Thyroid gland (tissue), 4 donors: ENCODE data around the gene ITPKB.

Source experiments
- CTCF ChIP-seq, 6 experiments: fragments of 200-600 bp in 3 of 6; fragments of 450-650 bp in 3 of 6; sonication (generic) in 3 of 6; IDR thresholded peaks; one replicate each; pipeline ENCODE4 v1.5.1; 2016 to 2019; ENCODE audit warnings: antibody characterized with exemption in 6 of 6, mild to moderate bottlenecking in 2 of 6, inconsistent platforms in 1 of 6, moderate library complexity in 1 of 6
- POLR2A ChIP-seq, 2 donors: fragments of 450-650 bp; IDR thresholded peaks; one replicate each; pipeline ENCODE4 v1.6.1; 2017; ENCODE audit warnings: antibody characterized with exemption in 2 of 2, mild to moderate bottlenecking in 2 of 2, moderate library complexity in 1 of 2

GRCh38 chr1:226738421-226738994, 574 bp downstream of the ITPKB start:
- TF ChIP-seq CTCF (IDR thresholded peaks at IDR 0.05) (no peak), POLR2A (IDR thresholded peaks at IDR 0.05) (peak in 1 of 2 donors; percentile 11)
